HepG2 (cell line): ENCODE measurements around the gene OR51D1. TPM values are rescaled to one million over a fixed set of nuclear protein-coding genes. Genes with fewer than 3 reads are reported as not detected.

Source experiments
- ATAC-seq: fragments of 200-7000 bp; cut with Tn5 transposase; 3 replicates; pipeline ENCODE4 v1.9.1; 2020; ENCODE audit warnings: mild to moderate bottlenecking, moderate library complexity
- BruUV-seq: library from RNA; stranded (reverse); fragments of 400-500 nt; replicated peaks from 2 replicates; lab custom pipeline; 2021; lab: Mats Ljungman, UMichigan
- CTCF ChIA-PET: fragments of 300-600 bp; formaldehyde crosslinking; extraction: SDS; loops from one replicate; lab custom pipeline; 2021; ENCODE audit warnings: low total read pairs, inconsistent platforms, low intra/inter-chr PET ratio; lab: Yijun Ruan, JAX
- POLR2A ChIA-PET: fragments of 350-600 bp; sonication (Branson Sonifier 250); formaldehyde crosslinking; loops from one replicate; lab custom pipeline; 2020; ENCODE audit warnings: antibody characterized with exemption, inconsistent platforms; lab: Yijun Ruan, JAX
- DNase-seq: peaks from one replicate; pipeline ENCODE4 v3.0.0-alpha.2; 2015; ENCODE audit warnings: low spot score
- FAIRE-seq: peaks from 3 replicates; lab custom pipeline; 2011; peaks lifted over from hg19 to GRCh38; lab: Jason Lieb, UNC
- H2AFZ ChIP-seq: one replicate; pipeline ENCODE4 v1.6.1; 2011; ENCODE audit warnings: low read length, inconsistent platforms
- H3K27ac ChIP-seq: fragments of 300-600 bp; 3 replicates; pipeline ENCODE4 v1.8.0; 2011; ENCODE audit warnings: mixed run types, mild to moderate bottlenecking, mixed read lengths, low read length, inconsistent platforms; ENCODE audit not compliant: insufficient read depth; ENCODE audit errors: extremely low read length
- H3K27me3 ChIP-seq, 2 experiments: fragments of 200-600 bp in 1 of 2; 2 replicates in 1 of 2; 3 replicates in 1 of 2; pipeline versions ENCODE4 v1.6.0 to v1.8.0; 2011; ENCODE audit warnings: low read length in 2 of 2, mild to moderate bottlenecking in 2 of 2, moderate library complexity in 2 of 2, inconsistent platforms in 1 of 2; ENCODE audit not compliant: insufficient read depth in 2 of 2, control insufficient read depth in 1 of 2
- H3K36me3 ChIP-seq, 2 experiments: fragments of 200-600 bp in 1 of 2; replicated peaks in 1 of 2; 2 replicates in 1 of 2; 3 replicates in 1 of 2; pipeline versions ENCODE4 v1.5.1 to v1.8.0; 2011; ENCODE audit warnings: low read length in 2 of 2, inconsistent platforms in 1 of 2; ENCODE audit not compliant: insufficient read depth in 2 of 2, control insufficient read depth in 1 of 2
- H3K4me1 ChIP-seq: 2 replicates; pipeline ENCODE4 v1.5.1; 2012; ENCODE audit warnings: low read length, inconsistent platforms; ENCODE audit not compliant: insufficient read depth
- H3K4me2 ChIP-seq: 2 replicates; pipeline ENCODE4 v1.6.0; 2011; ENCODE audit warnings: low read depth, low read length, inconsistent platforms
- H3K4me3 ChIP-seq, 3 experiments: fragments of 200-600 bp in 1 of 3; sonication (generic), shearing (Covaris generic) in 1 of 3; replicated peaks in 1 of 3; 2 replicates each; pipeline ENCODE4 v1.5.1; 2011 to 2016; ENCODE audit warnings: low read length in 3 of 3, inconsistent platforms in 2 of 3, low read depth in 2 of 3, mild to moderate bottlenecking in 2 of 3, control low read depth in 1 of 3, mixed read lengths in 1 of 3; ENCODE audit not compliant: insufficient read depth in 1 of 3
- H3K79me2 ChIP-seq: one replicate; pipeline ENCODE4 v1.6.1; 2011; ENCODE audit warnings: low read length, inconsistent platforms; ENCODE audit not compliant: insufficient read depth
- H3K9ac ChIP-seq: 2 replicates; pipeline ENCODE4 v1.6.0; 2011; ENCODE audit warnings: mild to moderate bottlenecking, low read depth, low read length, inconsistent platforms; ENCODE audit not compliant: insufficient read depth
- H3K9me3 ChIP-seq: 2 replicates; pipeline ENCODE4 v1.5.1; 2012; ENCODE audit warnings: mild to moderate bottlenecking, low read length
- H4K20me1 ChIP-seq: 2 replicates; pipeline ENCODE4 v1.6.0; 2011; ENCODE audit warnings: inconsistent platforms, mild to moderate bottlenecking, low read length, moderate library complexity; ENCODE audit not compliant: insufficient read depth
- ARNT2 ChIP-seq: sonication (generic); formaldehyde crosslinking; IDR thresholded peaks from 2 replicates; pipeline ENCODE4 v1.8.0; 2022; ENCODE audit warnings: mild to moderate bottlenecking, low read depth, missing genetic modification reagents, moderate library complexity
- CTCF ChIP-seq: sonication (generic); formaldehyde crosslinking; IDR thresholded peaks from 2 replicates; pipeline ENCODE4 v1.5.0; 2020; ENCODE audit warnings: mild to moderate bottlenecking, missing genetic modification reagents, moderate library complexity
- ETV5 ChIP-seq: IDR thresholded peaks from 2 replicates; pipeline ENCODE4 v1.6.1; 2018; ENCODE audit warnings: missing biosample characterization, missing genetic modification reagents, inconsistent platforms, borderline replicate concordance
- FOXA1 ChIP-seq, 2 experiments: fragments of 450-650 bp in 1 of 2; sonication (generic) in 1 of 2; formaldehyde crosslinking in 1 of 2; IDR thresholded peaks; 2 replicates each; pipeline versions ENCODE4 v1.4.0 to v1.6.1; 2016 to 2020; ENCODE audit warnings: missing genetic modification reagents in 1 of 2
- GFI1 ChIP-seq: sonication (generic); formaldehyde crosslinking; IDR thresholded peaks from 2 replicates; pipeline ENCODE4 v1.5.0; 2020; ENCODE audit warnings: missing genetic modification reagents, mild to moderate bottlenecking, borderline replicate concordance
- HMG20B ChIP-seq: conservative IDR thresholded peaks from 2 replicates; pipeline ENCODE4 v1.6.1; 2016; ENCODE audit warnings: missing genetic modification reagents, missing compliant biosample characterization
- KAT2B ChIP-seq: fragments of 150-350 bp; IDR thresholded peaks from 2 replicates; pipeline ENCODE4 v1.6.1; 2014; ENCODE audit warnings: low read depth, low read length, borderline replicate concordance
- MBNL3 ChIP-seq: fragments of 250-450 bp; sonication (Bioruptor Pico); conservative IDR thresholded peaks from 2 replicates; pipeline ENCODE4 v1.8.0; 2022; ENCODE audit warnings: mild to moderate bottlenecking, inconsistent platforms
- PHF5A ChIP-seq: IDR thresholded peaks from one replicate; pipeline ENCODE4 v1.6.1; 2018; ENCODE audit warnings: low read depth, missing genetic modification reagents; ENCODE audit not compliant: unreplicated experiment
- SCMH1 ChIP-seq: sonication (generic); formaldehyde crosslinking; IDR thresholded peaks from 2 replicates; pipeline ENCODE4 v1.9.0; 2021; ENCODE audit warnings: missing genetic modification reagents, mild to moderate bottlenecking, borderline replicate concordance
- SMAD3 ChIP-seq: sonication (generic); formaldehyde crosslinking; IDR thresholded peaks from 2 replicates; pipeline ENCODE4 v1.4.0; 2020; ENCODE audit warnings: missing genetic modification reagents
- SMC3 ChIP-seq: IDR thresholded peaks from 2 replicates; pipeline ENCODE4 v1.6.1; 2011; ENCODE audit warnings: low read length, improper control_type of control experiment
- STAG1 ChIP-seq: sonication (generic); formaldehyde crosslinking; IDR thresholded peaks from 2 replicates; pipeline ENCODE4 v1.4.0; 2020; ENCODE audit warnings: missing genetic modification reagents
- ZFP36 ChIP-seq: fragments of 150-350 bp; IDR thresholded peaks from 2 replicates; pipeline ENCODE4 v1.6.1; 2018; ENCODE audit warnings: borderline replicate concordance, low read length, low read depth; ENCODE audit not compliant: partially characterized antibody
- ZNF282 ChIP-seq: fragments of 450-650 bp; IDR thresholded peaks from 2 replicates; pipeline ENCODE4 v1.6.1; 2018; ENCODE audit not compliant: partially characterized antibody
- ZNF546 ChIP-seq: sonication (generic); formaldehyde crosslinking; conservative IDR thresholded peaks from 2 replicates; pipeline ENCODE4 v1.8.1; 2023; ENCODE audit warnings: mild to moderate bottlenecking, missing genetic modification reagents
- ZNF563 ChIP-seq: sonication (generic); formaldehyde crosslinking; IDR thresholded peaks from 2 replicates; pipeline ENCODE4 v1.8.0; 2022; ENCODE audit warnings: mild to moderate bottlenecking, moderate library complexity, missing genetic modification reagents
- ZNF749 ChIP-seq: sonication (generic); formaldehyde crosslinking; IDR thresholded peaks from 2 replicates; pipeline ENCODE4 v1.8.0; 2022; ENCODE audit warnings: mild to moderate bottlenecking, missing genetic modification reagents, moderate library complexity, borderline replicate concordance
- WGBS: methylation state at CpG from one replicate; pipeline ENCODE4 v1.1.6; 2017; ENCODE audit warnings: low lambda C conversion rate; 5-methylcytosine and 5-hydroxymethylcytosine counted together
- in situ Hi-C: cut with HindIII; loops from 2 replicates; pipeline ENCODE4 v1.10.0; 2017; ENCODE audit warnings: low pct_unique_long_range_greater_than_20kb; ENCODE audit not compliant: extremely low pct_ligation_motif_present
- intact Hi-C: fragments of 100-400 bp; cut with micrococcal nuclease; formaldehyde crosslinking; loops from one replicate; pipeline ENCODE4 v1.10.0; 2022; ENCODE audit not compliant: unreplicated experiment
- polyA plus RNA-seq, 8 experiments: library from polyadenylated mRNA; depleted of rRNA in 3 of 8; stranded (reverse) in 7 of 8; unstranded in 1 of 8; fragments of >200 nt; fragmentation: Illumina TruSeq in 4 of 8; extraction: Trizol in 4 of 8; gene quantifications; 2 replicates each; pipeline versions ENCODE4 v1.2.1 to v1.2.3, GENCODE V29; 2011 to 2016; ENCODE audit warnings: low read depth in 4 of 8, missing spikeins in 1 of 8, mixed read lengths in 1 of 8; ENCODE audit not compliant: insufficient read depth in 1 of 8
- total RNA-seq, 5 experiments: library from RNA; depleted of rRNA; stranded (reverse); fragments of >200 nt; fragmentation: Illumina TruSeq; extraction: Trizol; gene quantifications; 2 replicates each; pipeline ENCODE4 v1.2.3, GENCODE V29; 2016; ENCODE audit warnings: low read depth in 1 of 5
- TF ChIP-seq, protein P1 (sequence below): sonication (generic); formaldehyde crosslinking; conservative IDR thresholded peaks from 2 replicates; pipeline ENCODE4 v1.4.0; 2020; ENCODE audit warnings: missing genetic modification reagents
- TF ChIP-seq, protein P2 (sequence below): sonication (generic); formaldehyde crosslinking; IDR thresholded peaks from 2 replicates; pipeline ENCODE4 v1.8.1; 2023; ENCODE audit warnings: mild to moderate bottlenecking, missing genetic modification reagents, borderline replicate concordance

The OR51D1 gene
- total and polyA plus RNA-seq, 2 of the 13 experiments (the other 11 are each of a cell fraction or from before 2014, with no cell fraction given) = not detected

- TF ChIP-seq ZNF282 = no peak
- peak; percentile 90 for TF ChIP-seq CTCF (CRISPR knock-in tag)
- peak; percentile 68 for TF ChIP-seq SMC3
- no peak for TF ChIP-seq ETV5 (CRISPR knock-in tag)
- TF ChIP-seq ZNF546 (CRISPR knock-in tag) = no peak
- TF ChIP-seq ZNF563 (CRISPR knock-in tag) = no peak
- TF ChIP-seq, all 625 proteins: peak for 6
Measured at GRCh38 chr11:4636962-4637661, at the start of gene OR51D1 (continued).

DNA sequence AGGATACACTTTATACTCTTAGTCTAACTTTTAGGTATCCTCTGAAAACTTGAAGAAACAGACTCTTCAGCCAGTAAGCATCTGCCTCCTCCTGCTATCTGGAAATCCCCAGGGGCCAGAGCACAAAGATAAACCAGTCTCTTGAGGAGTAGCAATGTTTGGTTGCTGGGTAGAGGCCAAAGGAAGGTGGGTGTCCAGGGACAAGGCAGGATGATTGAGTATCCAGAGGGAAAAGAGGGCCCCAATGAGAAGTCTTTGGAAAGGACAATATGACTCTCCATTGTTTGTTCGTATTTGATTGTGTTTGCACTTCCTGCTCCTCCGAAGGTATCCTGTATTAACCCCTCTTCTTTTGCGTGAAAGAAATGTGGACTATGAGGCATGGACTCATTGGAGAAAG lies 48.3 kb upstream of the OR51D1 start:
- no peak overlapping the region for H3K9ac ChIP-seq
- H3K27me3 ChIP-seq = no peaks in the 10 kb centered on the region
- H2AFZ ChIP-seq = no peak overlapping the region
- DNase-seq = no peak
- no TSS peak for BruUV-seq
- H3K4me1 ChIP-seq = no peaks in the 10 kb centered on the region
- no peaks in the 10 kb centered on the region for H3K79me2 ChIP-seq
- in situ Hi-C loops (no loop called here), intact Hi-C loops (no loop called here)
- H3K4me2 ChIP-seq = no peak overlapping the region
- no peak overlapping the region for H3K4me3 ChIP-seq
- no peaks in the 10 kb centered on the region for H3K36me3 ChIP-seq
- no peaks in the 10 kb centered on the region for H4K20me1 ChIP-seq
- TF ChIP-seq ZNF749 (CRISPR knock-in tag) (no peak), HMG20B (no peak), ARNT2 (CRISPR knock-in tag) (no peak), KAT2B (no peak), MBNL3 (CRISPR knock-in tag) (no peak), PHF5A (CRISPR knock-in tag) (no peak), GFI1 (CRISPR knock-in tag) (no peak), SCMH1 (CRISPR knock-in tag) (no peak), FOXA1 (IDR thresholded peaks at IDR 0.05) (no peak), FOXA1 (CRISPR knock-in tag; IDR thresholded peaks at IDR 0.05) (no peak), ZFP36 (no peak), STAG1 (CRISPR knock-in tag) (no peak), SMAD3 (CRISPR knock-in tag) (no peak)
- TF ChIP-seq, protein P1, sequence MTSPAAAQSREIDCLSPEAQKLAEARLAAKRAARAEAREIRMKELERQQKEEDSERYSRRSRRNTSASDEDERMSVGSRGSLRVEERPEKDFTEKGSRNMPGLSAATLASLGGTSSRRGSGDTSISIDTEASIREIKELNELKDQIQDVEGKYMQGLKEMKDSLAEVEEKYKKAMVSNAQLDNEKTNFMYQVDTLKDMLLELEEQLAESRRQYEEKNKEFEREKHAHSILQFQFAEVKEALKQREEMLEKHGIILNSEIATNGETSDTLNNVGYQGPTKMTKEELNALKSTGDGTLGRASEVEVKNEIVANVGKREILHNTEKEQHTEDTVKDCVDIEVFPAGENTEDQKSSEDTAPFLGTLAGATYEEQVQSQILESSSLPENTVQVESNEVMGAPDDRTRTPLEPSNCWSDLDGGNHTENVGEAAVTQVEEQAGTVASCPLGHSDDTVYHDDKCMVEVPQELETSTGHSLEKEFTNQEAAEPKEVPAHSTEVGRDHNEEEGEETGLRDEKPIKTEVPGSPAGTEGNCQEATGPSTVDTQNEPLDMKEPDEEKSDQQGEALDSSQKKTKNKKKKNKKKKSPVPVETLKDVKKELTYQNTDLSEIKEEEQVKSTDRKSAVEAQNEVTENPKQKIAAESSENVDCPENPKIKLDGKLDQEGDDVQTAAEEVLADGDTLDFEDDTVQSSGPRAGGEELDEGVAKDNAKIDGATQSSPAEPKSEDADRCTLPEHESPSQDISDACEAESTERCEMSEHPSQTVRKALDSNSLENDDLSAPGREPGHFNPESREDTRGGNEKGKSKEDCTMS (CRISPR knock-in tag) = no peak
- TF ChIP-seq, protein P2, sequence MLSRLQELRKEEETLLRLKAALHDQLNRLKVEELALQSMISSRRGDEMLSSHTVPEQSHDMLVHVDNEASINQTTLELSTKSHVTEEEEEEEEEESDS (CRISPR knock-in tag) = no peak
- POLR2A ChIA-PET = no interaction called here
- H3K27ac ChIP-seq = no peak overlapping the region
- WGBS = 2% methylated on average over 3 of the region's 3 CpGs
- CTCF ChIA-PET = no interaction called here
- no peak for ATAC-seq
- H3K9me3 ChIP-seq = no peaks in the 10 kb centered on the region
- no peak for FAIRE-seq
